IPS DF 6.9 (cell line): Measurements from ENCODE around the gene SIM2.
"Not testable (repeated sequence)": the region's sequence is repeated elsewhere in the genome, so short reads cannot be mapped to it uniquely, and the experiment has no call there.

Experiments used
- DNase-seq: peaks from one replicate; pipeline ENCODE4 v3.0.0-alpha.2; 2013; ENCODE audit warnings: low read depth, low spot score
- H3K27ac ChIP-seq: one replicate; pipeline ENCODE4 v1.5.1; 2013; ENCODE audit warnings: low read length, control low read depth
- H3K27me3 ChIP-seq: 2 replicates; pipeline ENCODE4 v1.6.1; 2013; ENCODE audit warnings: mild to moderate bottlenecking, low read length; ENCODE audit not compliant: control insufficient read depth, insufficient read depth
- H3K36me3 ChIP-seq: 2 replicates; pipeline ENCODE4 v1.6.1; 2013; ENCODE audit warnings: low read length; ENCODE audit not compliant: control insufficient read depth, insufficient read depth
- H3K4me1 ChIP-seq: 2 replicates; pipeline ENCODE4 v1.6.1; 2013; ENCODE audit warnings: low read length; ENCODE audit not compliant: control insufficient read depth, insufficient read depth
- H3K4me3 ChIP-seq: 2 replicates; pipeline ENCODE4 v1.5.1; 2013; ENCODE audit warnings: mild to moderate bottlenecking, low read length
- H3K9me3 ChIP-seq: 2 replicates; pipeline ENCODE4 v1.6.1; 2013; ENCODE audit warnings: low read length, inconsistent platforms; ENCODE audit not compliant: control insufficient read depth, insufficient read depth
- WGBS: extraction: QIAGEN DNeasy Blood & Tissue Kit; methylation state at CpG from one replicate; pipeline ENCODE4 v1.1.7; 2013; ENCODE audit warnings: mixed read lengths, missing lambda C conversion rate; ENCODE audit not compliant: insufficient read length, insufficient coverage; 5-methylcytosine and 5-hydroxymethylcytosine counted together

SIM2 gene, protein sequence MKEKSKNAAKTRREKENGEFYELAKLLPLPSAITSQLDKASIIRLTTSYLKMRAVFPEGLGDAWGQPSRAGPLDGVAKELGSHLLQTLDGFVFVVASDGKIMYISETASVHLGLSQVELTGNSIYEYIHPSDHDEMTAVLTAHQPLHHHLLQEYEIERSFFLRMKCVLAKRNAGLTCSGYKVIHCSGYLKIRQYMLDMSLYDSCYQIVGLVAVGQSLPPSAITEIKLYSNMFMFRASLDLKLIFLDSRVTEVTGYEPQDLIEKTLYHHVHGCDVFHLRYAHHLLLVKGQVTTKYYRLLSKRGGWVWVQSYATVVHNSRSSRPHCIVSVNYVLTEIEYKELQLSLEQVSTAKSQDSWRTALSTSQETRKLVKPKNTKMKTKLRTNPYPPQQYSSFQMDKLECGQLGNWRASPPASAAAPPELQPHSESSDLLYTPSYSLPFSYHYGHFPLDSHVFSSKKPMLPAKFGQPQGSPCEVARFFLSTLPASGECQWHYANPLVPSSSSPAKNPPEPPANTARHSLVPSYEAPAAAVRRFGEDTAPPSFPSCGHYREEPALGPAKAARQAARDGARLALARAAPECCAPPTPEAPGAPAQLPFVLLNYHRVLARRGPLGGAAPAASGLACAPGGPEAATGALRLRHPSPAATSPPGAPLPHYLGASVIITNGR

DNA sequence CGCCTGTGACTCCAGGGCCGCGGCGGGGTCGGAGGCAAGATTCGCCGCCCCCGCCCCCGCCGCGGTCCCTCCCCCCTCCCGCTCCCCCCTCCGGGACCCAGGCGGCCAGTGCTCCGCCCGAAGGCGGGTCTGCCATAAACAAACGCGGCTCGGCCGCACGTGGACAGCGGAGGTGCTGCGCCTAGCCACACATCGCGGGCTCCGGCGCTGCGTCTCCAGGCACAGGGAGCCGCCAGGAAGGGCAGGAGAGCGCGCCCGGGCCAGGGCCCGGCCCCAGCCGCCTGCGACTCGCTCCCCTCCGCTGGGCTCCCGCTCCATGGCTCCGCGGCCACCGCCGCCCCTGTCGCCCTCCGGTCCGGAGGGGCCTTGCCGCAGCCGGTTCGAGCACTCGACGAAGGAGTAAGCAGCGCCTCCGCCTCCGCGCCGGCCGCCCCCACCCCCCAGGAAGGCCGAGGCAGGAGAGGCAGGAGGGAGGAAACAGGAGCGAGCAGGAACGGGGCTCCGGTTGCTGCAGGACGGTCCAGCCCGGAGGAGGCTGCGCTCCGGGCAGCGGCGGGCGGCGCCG lies at the start of gene SIM2:
Gene SIM2, plus strand, starts transcription at position 135 of the 565 bp plus-strand sequence. CDS start 632 bp downstream, outside the sequence.
- no peak within 1 kb of the TSS for H3K27ac ChIP-seq
- peaks cover 8% of the 10 kb centered on the region for H3K4me1 ChIP-seq
- no peak for DNase-seq
- H3K9me3 ChIP-seq: no peaks in the 10 kb centered on the region
- peaks cover 98% of the 10 kb centered on the region for H3K27me3 ChIP-seq
- H3K36me3 ChIP-seq: no peaks in the 10 kb centered on the region
- WGBS: no CpG with 5 or more reads among the region's 70 CpGs
- peak within 1 kb of the TSS; percentile 18; the same call in 1 of the 2 replicates for H3K4me3 ChIP-seq

- no peak for DNase-seq
- no peak overlapping the region for H3K27ac ChIP-seq
- H3K4me3 ChIP-seq: no peak overlapping the region
- no peaks in the 10 kb centered on the region for H3K9me3 ChIP-seq
- H3K36me3 ChIP-seq: no peaks in the 10 kb centered on the region
- H3K4me1 ChIP-seq: no peaks in the 10 kb centered on the region
- WGBS: no CpG with 5 or more reads among the region's 17 CpGs
- no peaks in the 10 kb centered on the region for H3K27me3 ChIP-seq
These were observed 44.6 kb upstream of the SIM2 start for GRCh38 chr21:36654324-36654723.

- Histone ChIP-seq H3K27me3 (no peaks in the 10 kb centered on the region), H3K4me3 (no peak overlapping the region), H3K9me3 (no peaks in the 10 kb centered on the region), H3K27ac (no peak overlapping the region), H3K36me3 (no peaks in the 10 kb centered on the region), H3K4me1 (no peaks in the 10 kb centered on the region)
- WGBS: no CpG with 5 or more reads among the region's 10 CpGs
- no peak for DNase-seq
These were observed 44.1 kb upstream of the SIM2 start for GRCh38 chr21:36654796-36655325.

DNA sequence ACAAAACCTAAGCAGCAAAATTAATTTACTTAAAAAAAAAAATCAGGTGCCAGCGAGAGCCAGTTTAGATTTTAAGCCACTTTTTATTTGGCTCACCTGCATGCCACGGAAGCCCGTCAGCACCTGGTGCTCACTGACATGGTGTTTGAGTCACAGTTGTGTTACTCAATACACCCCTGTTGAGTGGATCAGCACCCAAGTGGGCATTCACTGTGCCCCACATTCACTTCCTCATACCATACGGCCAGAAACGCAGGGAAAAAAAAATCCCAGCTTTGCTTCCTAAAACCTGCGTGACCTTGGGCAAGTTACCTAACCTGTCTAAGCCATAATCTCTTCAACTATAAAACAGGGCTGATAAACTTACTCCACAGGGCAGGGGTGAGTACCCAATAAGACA lies 42.8 kb upstream of the SIM2 start:
- no peaks in the 10 kb centered on the region for H3K36me3 ChIP-seq
- no peaks in the 10 kb centered on the region for H3K27me3 ChIP-seq
- H3K4me1 ChIP-seq: no peaks in the 10 kb centered on the region
- no peak overlapping the region for H3K27ac ChIP-seq
- no peak for DNase-seq
- no CpG with 5 or more reads among the region's 6 CpGs for WGBS
- H3K9me3 ChIP-seq: no peaks in the 10 kb centered on the region
- H3K4me3 ChIP-seq: no peak overlapping the region

- not testable (repeated sequence) for H3K27ac ChIP-seq, H3K4me1 ChIP-seq, H3K9me3 ChIP-seq, H3K4me3 ChIP-seq, H3K36me3 ChIP-seq, DNase-seq, H3K27me3 ChIP-seq
- WGBS: no CpG with 5 or more reads among the region's 1 CpG
These were observed 41.6 kb upstream of the SIM2 start for GRCh38 chr21:36657290-36657689.

DNA sequence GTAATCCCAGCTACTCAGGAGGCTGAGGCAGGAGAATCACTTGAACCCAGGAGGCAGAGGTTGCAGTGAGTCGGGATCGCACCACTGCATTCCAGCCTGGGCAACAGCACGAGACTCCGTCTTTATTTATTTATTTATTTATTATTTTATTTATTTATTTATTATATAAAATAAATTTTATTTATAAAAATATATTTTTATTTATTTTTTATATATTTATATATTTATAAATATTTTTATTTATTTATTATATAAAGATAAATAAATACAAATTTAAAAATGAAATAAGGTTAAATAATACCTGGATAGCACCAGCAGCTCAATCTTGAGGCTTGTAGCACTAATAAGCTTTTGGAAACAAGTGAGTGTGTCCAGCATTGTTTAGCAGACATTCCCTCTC lies 40.9 kb upstream of the SIM2 start:
- no CpG with 5 or more reads among the region's 4 CpGs for WGBS
- Histone ChIP-seq H3K9me3 (no peaks in the 10 kb centered on the region), H3K4me3 (no peak overlapping the region), H3K4me1 (no peaks in the 10 kb centered on the region), H3K27me3 (no peaks in the 10 kb centered on the region), H3K27ac (no peak overlapping the region), H3K36me3 (no peaks in the 10 kb centered on the region)
- no peak for DNase-seq

DNA sequence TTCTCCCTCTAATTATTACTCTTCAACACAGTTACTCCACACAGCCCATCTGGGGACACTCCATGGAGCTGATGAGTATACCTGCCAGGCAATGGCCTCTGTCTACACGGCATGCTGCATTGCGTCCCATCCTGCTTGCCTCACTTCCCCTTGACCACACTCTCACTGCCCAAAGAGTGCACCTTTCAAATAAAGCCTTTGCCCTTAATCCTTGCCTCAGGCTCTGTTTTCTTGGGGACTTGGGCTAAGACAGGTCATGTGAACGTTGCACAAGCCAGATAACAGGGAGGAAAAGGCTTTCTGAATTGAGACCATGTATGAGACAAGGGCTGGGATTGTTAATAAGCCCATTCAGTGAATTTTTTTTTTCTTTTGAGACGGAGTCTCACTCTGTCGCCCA lies 40.0 kb upstream of the SIM2 start:
- H3K9me3 ChIP-seq: no peaks in the 10 kb centered on the region
- WGBS: no CpG with 5 or more reads among the region's 5 CpGs

GRCh38 chr21:36661511-36662309 lies 37.2 kb upstream of the SIM2 start:
- no peaks in the 10 kb centered on the region; the same call in 1 of the 2 replicates for H3K4me1 ChIP-seq
- no peaks in the 10 kb centered on the region for H3K9me3 ChIP-seq
- no peaks in the 10 kb centered on the region for H3K36me3 ChIP-seq
- no peak overlapping the region for H3K4me3 ChIP-seq
- no peaks in the 10 kb centered on the region for H3K27me3 ChIP-seq
- WGBS: no CpG with 5 or more reads among the region's 11 CpGs
- H3K27ac ChIP-seq: no peak overlapping the region
- no peak for DNase-seq

More for the DNA sequence above, 40.0 kb upstream of the SIM2 start:
- DNase-seq: no peak
- Histone ChIP-seq H3K27me3 (no peaks in the 10 kb centered on the region), H3K27ac (no peak overlapping the region), H3K36me3 (no peaks in the 10 kb centered on the region), H3K4me1 (no peaks in the 10 kb centered on the region; the same call in 1 of the 2 replicates), H3K4me3 (no peak overlapping the region)

- H3K27me3 ChIP-seq: no peaks in the 10 kb centered on the region
- no peaks in the 10 kb centered on the region for H3K9me3 ChIP-seq
- DNase-seq: no peak
- no CpG with 5 or more reads among the region's 18 CpGs for WGBS
- no peaks in the 10 kb centered on the region for H3K36me3 ChIP-seq
- H3K27ac ChIP-seq: no peak overlapping the region
- H3K4me3 ChIP-seq: no peak overlapping the region
- no peaks in the 10 kb centered on the region; the same call in 1 of the 2 replicates for H3K4me1 ChIP-seq
These were observed 35.7 kb upstream of the SIM2 start for GRCh38 chr21:36663033-36663855.
